CD14-positive monocyte (primary cell): ENCODE measurements around the gene ETV4. TPM values are rescaled to one million over a fixed set of nuclear protein-coding genes. Genes with fewer than 3 reads are reported as not detected.
A peak's percentile ranks its signal among the peaks of the same experiment; 100 is the strongest.

Experiments used
- DNase-seq, 3 donors: peaks; one replicate each; pipeline ENCODE4 v3.0.0-alpha.2; 2011 to 2022
- H2AFZ ChIP-seq: 2 replicates; pipeline ENCODE4 v1.6.0; 2012; ENCODE audit warnings: mild to moderate bottlenecking, low read depth, low read length, inconsistent platforms; ENCODE audit not compliant: insufficient read depth, poor library complexity, severe bottlenecking
- H3K27ac ChIP-seq, 2 donors: 1 replicate in 1 of 2; 2 replicates in 1 of 2; pipeline ENCODE4 v1.5.1; 2012 to 2013; ENCODE audit warnings: low read length in 2 of 2, control low read depth in 1 of 2, inconsistent platforms in 1 of 2, low read depth in 1 of 2, mild to moderate bottlenecking in 1 of 2
- H3K27me3 ChIP-seq, 2 donors: one replicate each; pipeline versions ENCODE4 v1.6.0 to v1.6.1; 2011 to 2013; ENCODE audit warnings: low read length in 2 of 2; ENCODE audit not compliant: control insufficient read depth in 2 of 2, insufficient read depth in 2 of 2
- H3K36me3 ChIP-seq, 2 donors: replicated peaks in 1 of 2; 1 replicate in 1 of 2; 2 replicates in 1 of 2; pipeline versions ENCODE4 v1.5.1 to v1.6.1; 2012 to 2013; ENCODE audit warnings: low read length in 2 of 2, control low read depth in 1 of 2, inconsistent platforms in 1 of 2, mild to moderate bottlenecking in 1 of 2; ENCODE audit not compliant: insufficient read depth in 2 of 2, control insufficient read depth in 1 of 2
- H3K4me1 ChIP-seq, 2 donors: 1 replicate in 1 of 2; 2 replicates in 1 of 2; pipeline versions ENCODE4 v1.5.1 to v1.6.1; 2012 to 2013; ENCODE audit warnings: low read length in 2 of 2, control low read depth in 1 of 2, inconsistent platforms in 1 of 2, mild to moderate bottlenecking in 1 of 2, moderate library complexity in 1 of 2; ENCODE audit not compliant: insufficient read depth in 2 of 2, control insufficient read depth in 1 of 2
- H3K4me2 ChIP-seq: replicated peaks from 2 replicates; pipeline ENCODE3; 2012; ENCODE audit warnings: low read length, moderate library complexity, mild to moderate bottlenecking; ENCODE audit not compliant: poor library complexity, severe bottlenecking; ENCODE audit errors: extremely low read depth
- H3K4me3 ChIP-seq, 3 experiments: fragments of 200-600 bp in 1 of 3; sonication (generic) in 1 of 3; replicated peaks in 1 of 3; 1 replicate in 2 of 3; 2 replicates in 1 of 3; pipeline ENCODE4 v1.5.1; 2011 to 2013; ENCODE audit warnings: low read length in 3 of 3, mild to moderate bottlenecking in 3 of 3, control low read depth in 2 of 3, low read depth in 2 of 3, inconsistent platforms in 1 of 3, moderate library complexity in 1 of 3
- H3K79me2 ChIP-seq: 2 replicates; pipeline ENCODE4 v1.6.0; 2012; ENCODE audit warnings: mild to moderate bottlenecking, control low read depth, inconsistent platforms, low read length, moderate library complexity; ENCODE audit not compliant: insufficient read depth
- H3K9ac ChIP-seq: 2 replicates; pipeline ENCODE4 v1.6.0; 2017; ENCODE audit warnings: low read length, mild to moderate bottlenecking; ENCODE audit not compliant: insufficient read depth, poor library complexity, severe bottlenecking
- H3K9me3 ChIP-seq, 2 donors: replicated peaks in 1 of 2; 1 replicate in 1 of 2; 2 replicates in 1 of 2; pipeline versions ENCODE4 v1.5.1 to v1.6.1; 2012 to 2013; ENCODE audit warnings: low read length in 2 of 2, control low read depth in 1 of 2; ENCODE audit not compliant: control insufficient read depth in 1 of 2, insufficient read depth in 1 of 2
- H4K20me1 ChIP-seq: 2 replicates; pipeline ENCODE4 v1.6.0; 2012; ENCODE audit warnings: mild to moderate bottlenecking, low read length, control low read depth, moderate library complexity; ENCODE audit not compliant: insufficient read depth
- H3K27ac Mint-ChIP-seq, 7 donors: one replicate each; pipeline ENCODE4 v1.8.0; 2020; ENCODE audit warnings: mild to moderate bottlenecking in 7 of 7, mixed read lengths in 7 of 7, moderate library complexity in 6 of 7, inconsistent platforms in 2 of 7
- H3K27me3 Mint-ChIP-seq, 3 donors: one replicate each; pipeline ENCODE4 v1.8.0; 2021 to 2022; ENCODE audit warnings: low read depth in 3 of 3, mild to moderate bottlenecking in 3 of 3, mixed read lengths in 3 of 3, moderate library complexity in 3 of 3, inconsistent platforms in 1 of 3
- H3K36me3 Mint-ChIP-seq, 2 donors: one replicate each; pipeline ENCODE4 v1.8.0; 2020; ENCODE audit warnings: mixed read lengths in 2 of 2, inconsistent platforms in 1 of 2, mild to moderate bottlenecking in 1 of 2
- H3K4me1 Mint-ChIP-seq: one replicate; pipeline ENCODE4 v1.8.0; 2020; ENCODE audit warnings: mild to moderate bottlenecking, mixed read lengths
- H3K4me3 Mint-ChIP-seq, 2 donors: one replicate each; pipeline ENCODE4 v1.8.0; 2020; ENCODE audit warnings: mild to moderate bottlenecking in 2 of 2, mixed read lengths in 2 of 2, moderate library complexity in 1 of 2
- H3K9me3 Mint-ChIP-seq, 7 donors: one replicate each; pipeline ENCODE4 v1.8.0; 2020 to 2022; ENCODE audit warnings: mixed read lengths in 7 of 7, mild to moderate bottlenecking in 6 of 7, moderate library complexity in 6 of 7, inconsistent platforms in 2 of 7
- WGBS: methylation state at CpG from one replicate; pipeline ENCODE4 v1.1.5; 2013; ENCODE audit warnings: missing lambda C conversion rate; ENCODE audit not compliant: insufficient coverage; 5-methylcytosine and 5-hydroxymethylcytosine counted together
- intact Hi-C, 2 donors: fragments of 100-400 bp; cut with micrococcal nuclease; formaldehyde crosslinking; loops; one replicate each; pipeline versions ENCODE4 v1.15.0 to v1.15.1; 2023
- polyA plus RNA-seq, 3 donors: library from polyadenylated mRNA; depleted of rRNA in 1 of 3; unstranded in 2 of 3; stranded (reverse) in 1 of 3; fragments of 300-500 nt in 2 of 3; fragments of >200 nt in 1 of 3; fragmentation: Illumina TruSeq in 2 of 3; gene quantifications; 1 replicate in 2 of 3; 2 replicates in 1 of 3; pipeline ENCODE4 v1.2.3, GENCODE V29; 2012 to 2021
- TF ChIP-seq, protein P1 (sequence below): fragments of 200-600 bp; IDR thresholded peaks from one replicate; pipeline ENCODE4 v1.8.0; 2022; ENCODE audit warnings: antibody characterized with exemption, mild to moderate bottlenecking

Gene ETV4
- polyA plus RNA-seq, 3 donors, result not detected

DNA sequence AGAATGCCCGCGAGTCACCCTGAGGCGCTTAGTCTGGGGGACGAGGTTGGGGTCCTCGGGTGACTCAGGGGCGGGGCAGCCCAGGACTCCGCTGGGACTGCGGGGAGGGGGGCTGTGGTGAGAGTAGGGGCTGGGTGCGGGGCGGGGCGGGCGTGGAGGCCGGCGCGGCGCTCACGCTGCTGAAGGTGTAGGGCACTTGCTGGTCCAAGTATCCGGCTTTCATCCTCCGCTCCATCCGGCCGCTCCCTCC lies 832 bp downstream of the ETV4 start:
- Histone ChIP-seq H3K4me1 (peaks cover 21 to 23% of the 10 kb centered on the region in 2 donors), H3K4me3 (peak overlapping the region in 1 of 3 experiments; percentile 75), H3K27ac (no peak overlapping the region), H3K4me2 (peak overlapping the region; percentile 79), H4K20me1 (peaks cover 10% of the 10 kb centered on the region), H3K36me3 (no peaks in the 10 kb centered on the region), H3K9ac (no peak overlapping the region), H3K27me3 (peaks cover 37 to 66% of the 10 kb centered on the region in 2 donors), H3K79me2 (no peaks in the 10 kb centered on the region), H3K9me3 (peaks cover 0 to 15% of the 10 kb centered on the region in 2 donors), H2AFZ (no peak overlapping the region)
- intact Hi-C loops, result no loop called here
- TF ChIP-seq, protein P1, sequence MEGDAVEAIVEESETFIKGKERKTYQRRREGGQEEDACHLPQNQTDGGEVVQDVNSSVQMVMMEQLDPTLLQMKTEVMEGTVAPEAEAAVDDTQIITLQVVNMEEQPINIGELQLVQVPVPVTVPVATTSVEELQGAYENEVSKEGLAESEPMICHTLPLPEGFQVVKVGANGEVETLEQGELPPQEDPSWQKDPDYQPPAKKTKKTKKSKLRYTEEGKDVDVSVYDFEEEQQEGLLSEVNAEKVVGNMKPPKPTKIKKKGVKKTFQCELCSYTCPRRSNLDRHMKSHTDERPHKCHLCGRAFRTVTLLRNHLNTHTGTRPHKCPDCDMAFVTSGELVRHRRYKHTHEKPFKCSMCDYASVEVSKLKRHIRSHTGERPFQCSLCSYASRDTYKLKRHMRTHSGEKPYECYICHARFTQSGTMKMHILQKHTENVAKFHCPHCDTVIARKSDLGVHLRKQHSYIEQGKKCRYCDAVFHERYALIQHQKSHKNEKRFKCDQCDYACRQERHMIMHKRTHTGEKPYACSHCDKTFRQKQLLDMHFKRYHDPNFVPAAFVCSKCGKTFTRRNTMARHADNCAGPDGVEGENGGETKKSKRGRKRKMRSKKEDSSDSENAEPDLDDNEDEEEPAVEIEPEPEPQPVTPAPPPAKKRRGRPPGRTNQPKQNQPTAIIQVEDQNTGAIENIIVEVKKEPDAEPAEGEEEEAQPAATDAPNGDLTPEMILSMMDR, result no peak
- Mint-ChIP-seq H3K4me3 (peak overlapping the region; percentile 39 to 81), H3K27me3 (peaks cover 70 to 88% (median 77%) of the 10 kb centered on the region in 3 donors), H3K36me3 (peaks cover 8 to 9% of the 10 kb centered on the region in 2 donors), H3K9me3 (peaks cover 0 to 11% (median 2%) of the 10 kb centered on the region in 7 donors), H3K4me1 (peaks cover 25% of the 10 kb centered on the region), H3K27ac (no peak overlapping the region)
- no peak for DNase-seq
- WGBS, result 0% methylated on average over 11 of the region's 21 CpGs

DNA sequence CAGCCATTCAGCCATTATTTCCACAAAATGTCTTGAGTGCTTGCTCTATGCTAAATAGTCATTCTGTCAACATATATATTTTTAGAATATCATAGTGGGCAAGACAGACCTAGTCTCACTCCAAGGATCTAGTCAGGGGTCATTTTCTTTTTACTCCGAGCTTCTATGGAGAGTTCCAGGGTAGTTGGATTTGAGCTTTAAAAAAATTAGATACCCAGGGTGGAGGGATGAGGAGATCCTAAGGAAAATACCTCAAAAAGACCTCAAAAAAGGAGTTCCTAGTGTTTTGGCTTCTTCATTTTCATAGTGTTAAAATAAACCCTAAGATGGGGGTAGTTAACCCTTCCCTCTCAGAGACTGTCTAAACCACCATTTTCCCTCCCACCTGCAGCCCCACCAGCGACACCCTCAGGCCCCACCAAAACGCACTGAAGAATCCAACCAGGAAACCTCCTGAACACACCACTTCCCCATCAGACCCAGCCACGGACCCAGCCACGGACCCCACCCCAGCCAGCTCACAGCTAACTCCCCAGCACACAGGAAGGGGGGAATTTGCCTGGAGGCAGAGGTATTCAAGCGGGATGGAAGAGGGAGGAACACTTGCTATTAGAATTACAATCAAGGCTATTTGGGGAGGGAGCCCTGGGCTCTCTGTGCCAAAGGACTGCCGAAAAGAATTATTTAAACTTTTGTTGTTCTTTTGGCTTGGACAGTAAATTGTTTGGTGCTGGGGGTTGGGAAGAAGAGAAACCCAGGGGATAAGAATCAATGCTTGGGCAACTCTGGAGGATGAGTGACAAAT lies 2.2 kb downstream of the ETV4 start:
- Histone ChIP-seq H3K27ac (no peak overlapping the region), H4K20me1 (peaks cover 10% of the 10 kb centered on the region), H3K9me3 (peaks cover 0 to 15% of the 10 kb centered on the region in 2 donors), H3K36me3 (no peaks in the 10 kb centered on the region), H3K4me3 (no peak overlapping the region), H2AFZ (no peak overlapping the region), H3K9ac (no peak overlapping the region), H3K27me3 (peaks cover 37 to 66% of the 10 kb centered on the region in 2 donors), H3K4me2 (no peak overlapping the region), H3K79me2 (no peaks in the 10 kb centered on the region), H3K4me1 (peaks cover 21 to 23% of the 10 kb centered on the region in 2 donors)
- peaks cover 0 to 11% (median 2%) of the 10 kb centered on the region in 7 donors for H3K9me3 Mint-ChIP-seq
- intact Hi-C loops, result no loop called here
- 0% methylated on average over 2 of the region's 7 CpGs for WGBS
- peaks cover 8 to 9% of the 10 kb centered on the region in 2 donors for H3K36me3 Mint-ChIP-seq
- peaks cover 25% of the 10 kb centered on the region for H3K4me1 Mint-ChIP-seq
- TF ChIP-seq, protein P1, result no peak
- peak overlapping the region in 1 of 2 donors; percentile 81 for H3K4me3 Mint-ChIP-seq
- no peak overlapping the region for H3K27ac Mint-ChIP-seq
- no peak for DNase-seq
- H3K27me3 Mint-ChIP-seq, result peaks cover 64 to 81% (median 66%) of the 10 kb centered on the region in 3 donors
